ENCODE data around the gene PCGF3. TPM values are rescaled to one million over a fixed set of nuclear protein-coding genes. Genes with fewer than 3 reads are reported as not detected.

Gene PCGF3, protein sequence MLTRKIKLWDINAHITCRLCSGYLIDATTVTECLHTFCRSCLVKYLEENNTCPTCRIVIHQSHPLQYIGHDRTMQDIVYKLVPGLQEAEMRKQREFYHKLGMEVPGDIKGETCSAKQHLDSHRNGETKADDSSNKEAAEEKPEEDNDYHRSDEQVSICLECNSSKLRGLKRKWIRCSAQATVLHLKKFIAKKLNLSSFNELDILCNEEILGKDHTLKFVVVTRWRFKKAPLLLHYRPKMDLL
- 10 to 100 TPM; 25.6 to 35.8 TPM for total RNA-seq
- long read RNA-seq, donor 1, full-length matches to known transcripts = 41 of 50 reads
- long read RNA-seq, donor 1, partial matches to known transcripts = 3 of 50 reads
- long read RNA-seq, donor 1, other reads (novel, unspliced or antisense) = 6 of 50 reads
- long read RNA-seq, donor 2, full-length matches to known transcripts = 28 of 40 reads
- long read RNA-seq, donor 2, partial matches to known transcripts = 3 of 40 reads
- long read RNA-seq, donor 2, other reads (novel, unspliced or antisense) = 9 of 40 reads

- peak; percentile 99 for DNase-seq (ENCODE audit: low spot score)
- intact Hi-C loops (cut with DNase I) = no loop called here
Observed at GRCh38 chr4:705278-706082, at the start of gene PCGF3. PCGF3 (plus strand) TSS chr4:705832; CDS start chr4:733681, 27,849 bp downstream.

- intact Hi-C loops (cut with DNase I) = loop anchor here in 1 of 2 donors (5.0 kb wide), 1 partner anchor 856 kb away; no protein-coding TSS in a partner anchor
- no peak for DNase-seq (ENCODE audit: low spot score)
Observed at GRCh38 chr4:656436-657337, 48.9 kb upstream of the PCGF3 start.

DNA sequence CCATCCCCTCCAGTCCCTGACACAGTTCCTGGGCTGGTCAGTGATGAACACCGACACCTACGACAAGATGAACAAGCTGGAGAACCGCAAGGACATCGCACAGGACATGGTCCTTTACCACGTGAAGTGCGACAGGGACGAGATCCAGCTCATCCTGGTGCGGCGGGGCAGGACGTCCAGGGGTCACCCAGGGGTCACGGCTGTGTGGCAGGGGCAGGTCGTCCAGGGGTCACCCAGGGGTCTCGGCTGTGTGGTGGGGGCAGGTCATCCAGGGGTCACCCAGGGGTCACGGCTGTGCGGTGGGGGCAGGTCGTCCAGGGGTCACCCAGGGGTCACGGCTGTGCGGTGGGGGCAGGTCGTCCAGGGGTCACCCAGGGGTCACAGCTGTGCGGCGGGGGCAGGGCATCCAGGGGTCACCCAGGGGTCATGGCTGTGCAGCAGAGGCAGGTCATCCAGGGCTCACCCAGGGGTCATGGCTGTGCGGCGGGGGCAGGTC is 48.2 kb upstream of the PCGF3 start:
- no peak for DNase-seq (ENCODE audit: low spot score)
- intact Hi-C loops (cut with DNase I) = loop anchor here in 1 of 2 donors (5.0 kb wide), 1 partner anchor 855 kb away; no protein-coding TSS in a partner anchor

GRCh38 chr4:657834-658667 is 47.6 kb upstream of the PCGF3 start:
- intact Hi-C loops (cut with DNase I) = loop anchor here in 1 of 2 donors (5.0 kb wide), 1 partner anchor 854 kb away; no protein-coding TSS in a partner anchor
- peak; percentile 74 for DNase-seq (ENCODE audit: low spot score)

DNA sequence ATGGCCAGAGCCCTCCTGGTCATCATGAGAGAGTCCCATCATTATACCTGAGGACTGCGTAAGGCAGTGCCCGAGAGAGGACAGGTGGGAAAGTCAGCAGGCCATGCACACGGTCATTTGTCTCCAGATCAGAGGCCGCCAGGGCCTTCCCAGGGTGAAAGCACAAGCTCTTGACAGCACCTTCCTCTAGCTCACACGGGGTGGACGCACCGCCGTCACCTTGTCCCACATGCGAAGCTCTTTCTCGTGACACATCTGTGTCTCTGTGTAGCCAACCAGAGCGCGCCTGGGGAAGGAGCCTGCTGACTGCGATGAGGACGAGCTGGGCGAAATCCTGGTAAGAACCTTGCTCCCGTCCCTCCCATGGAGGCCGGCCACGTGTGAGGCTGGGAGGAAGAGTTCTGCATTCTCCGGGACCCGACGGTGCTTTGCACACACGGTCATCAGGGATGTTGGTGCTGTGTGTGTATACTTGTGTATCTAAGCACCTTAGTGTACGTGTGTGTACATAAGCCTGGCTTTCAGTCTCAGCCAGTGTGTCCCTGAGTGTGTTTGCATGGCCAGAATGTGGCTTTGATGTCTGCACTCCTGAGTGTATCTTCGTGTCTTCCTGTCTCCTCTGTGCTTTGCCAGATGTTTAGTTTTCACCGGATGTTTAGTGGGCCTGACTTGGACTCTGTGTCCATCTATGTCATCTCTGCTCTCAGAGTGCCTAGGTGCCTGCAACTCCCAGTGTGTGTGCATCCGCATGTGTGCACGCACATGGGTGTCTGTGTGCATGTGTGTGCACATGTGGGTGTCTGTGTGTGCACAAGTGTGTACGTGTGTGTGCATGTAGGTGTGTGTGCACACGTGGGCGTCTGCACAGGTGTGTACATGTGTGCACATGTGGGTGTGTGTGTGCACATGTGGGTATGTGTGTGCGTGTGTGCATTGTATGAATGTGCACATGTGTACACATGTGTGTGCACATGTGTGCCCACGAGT is 46.7 kb upstream of the PCGF3 start:
- intact Hi-C loops (cut with DNase I) = loop anchor here in 1 of 2 donors (5.0 kb wide), 1 partner anchor 853 kb away; no protein-coding TSS in a partner anchor
- peak; percentile 61 for DNase-seq (ENCODE audit: low spot score)

DNA sequence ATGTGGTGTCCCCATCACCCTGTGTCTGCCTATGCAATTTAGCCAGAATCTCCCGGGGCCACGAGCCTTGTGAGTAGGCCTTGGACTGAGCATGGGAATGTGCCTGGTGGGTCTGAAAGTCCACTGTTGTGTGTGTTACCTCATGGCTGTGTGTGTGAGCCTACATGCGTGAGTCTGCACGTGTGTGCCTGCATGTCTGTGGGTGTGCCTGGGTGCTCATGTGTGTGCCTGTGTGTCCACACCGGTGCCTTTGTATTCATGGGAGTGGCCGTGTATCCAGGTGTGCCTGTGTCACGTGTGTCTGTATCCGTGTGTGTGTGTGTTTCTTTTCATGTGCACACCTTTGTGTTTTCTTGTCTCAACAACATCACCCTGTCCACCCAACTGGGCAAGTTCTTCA is 45.8 kb upstream of the PCGF3 start:
- peak; percentile 38 for DNase-seq (ENCODE audit: low spot score)
- intact Hi-C loops (cut with DNase I) = loop anchor here in 1 of 2 donors (5.0 kb wide), 1 partner anchor 852 kb away; no protein-coding TSS in a partner anchor

DNA sequence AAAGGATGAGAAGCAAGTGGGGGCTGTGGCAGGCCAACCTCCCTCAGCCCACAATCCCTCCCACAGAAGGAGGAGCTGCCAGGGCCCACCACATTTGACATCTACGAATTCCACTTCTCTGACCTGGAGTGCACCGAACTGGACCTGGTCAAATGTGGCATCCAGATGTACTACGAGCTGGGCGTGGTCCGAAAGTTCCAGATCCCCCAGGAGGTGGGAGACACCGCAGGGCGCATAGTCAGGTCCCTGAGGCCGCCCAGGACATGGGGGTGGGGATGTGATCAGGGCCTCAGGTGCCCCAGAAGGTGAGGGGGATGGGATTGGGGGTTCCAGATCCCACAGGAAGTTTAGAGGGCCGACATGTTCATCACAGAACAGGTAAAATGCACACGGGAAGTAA is 45.2 kb upstream of the PCGF3 start:
- intact Hi-C loops (cut with DNase I) = no loop called here
- peak; percentile 69 for DNase-seq (ENCODE audit: low spot score)

- peak; percentile 73 for DNase-seq (ENCODE audit: low spot score)
- intact Hi-C loops (cut with DNase I) = no loop called here
Observed at GRCh38 chr4:661231-661630, 44.4 kb upstream of the PCGF3 start.

GRCh38 chr4:661881-662761 is 43.5 kb upstream of the PCGF3 start:
- intact Hi-C loops (cut with DNase I) = no loop called here
- peak; percentile 77 for DNase-seq (ENCODE audit: low spot score)

DNA sequence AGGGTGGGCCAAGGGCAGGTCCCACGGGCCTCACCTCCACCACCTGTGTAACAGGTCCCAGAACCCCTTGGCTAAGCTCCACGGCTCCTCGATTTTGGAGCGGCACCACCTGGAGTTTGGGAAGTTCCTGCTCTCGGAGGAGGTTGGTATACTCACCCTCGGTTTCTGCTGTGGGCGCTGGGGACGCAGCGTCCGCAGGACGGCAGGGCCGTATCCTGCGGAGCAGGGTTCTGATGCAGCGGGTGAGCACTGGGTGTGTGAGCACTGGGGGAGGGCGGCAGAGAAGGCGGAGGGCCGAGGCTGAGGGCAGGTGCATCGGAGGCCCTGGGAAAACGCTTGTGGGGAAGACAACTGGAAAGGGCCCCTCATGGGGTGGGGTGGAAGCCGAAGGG is 42.6 kb upstream of the PCGF3 start:
- DNase-seq (ENCODE audit: low spot score) = peak; percentile 63

GRCh38 chr4:663438-664428 is 41.9 kb upstream of the PCGF3 start:
- intact Hi-C loops (cut with DNase I) = no loop called here
- DNase-seq (ENCODE audit: low spot score) = peak; percentile 90

More for the DNA sequence above, 42.6 kb upstream of the PCGF3 start:
- intact Hi-C loops (cut with DNase I) = no loop called here

DNA sequence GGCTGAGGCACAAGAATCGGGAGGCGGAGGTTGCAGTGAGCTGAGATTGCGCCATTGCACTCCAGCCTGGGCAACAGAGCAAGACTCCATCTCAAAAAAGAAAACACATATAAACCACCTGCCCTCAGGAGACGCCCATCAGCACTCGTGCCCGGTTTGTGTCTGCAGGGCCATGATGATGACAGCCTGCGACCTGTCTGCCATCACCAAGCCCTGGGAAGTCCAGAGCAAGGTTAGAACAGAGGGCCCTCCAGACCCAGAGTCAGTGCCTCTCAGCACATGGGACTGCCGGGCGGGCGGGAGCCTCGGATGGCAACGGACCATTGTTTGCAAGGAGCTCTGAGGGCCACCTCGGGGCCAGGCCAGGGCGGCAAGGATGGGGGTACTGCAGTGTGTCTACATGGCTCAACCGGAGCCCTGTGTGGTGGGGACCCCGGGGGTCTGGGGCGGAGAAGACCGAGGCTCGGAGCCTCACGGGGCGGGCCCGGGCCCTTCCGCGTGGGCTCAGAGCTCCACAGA is 40.9 kb upstream of the PCGF3 start:
- intact Hi-C loops (cut with DNase I) = no loop called here
- peak; percentile 67 for DNase-seq (ENCODE audit: low spot score)

DNA sequence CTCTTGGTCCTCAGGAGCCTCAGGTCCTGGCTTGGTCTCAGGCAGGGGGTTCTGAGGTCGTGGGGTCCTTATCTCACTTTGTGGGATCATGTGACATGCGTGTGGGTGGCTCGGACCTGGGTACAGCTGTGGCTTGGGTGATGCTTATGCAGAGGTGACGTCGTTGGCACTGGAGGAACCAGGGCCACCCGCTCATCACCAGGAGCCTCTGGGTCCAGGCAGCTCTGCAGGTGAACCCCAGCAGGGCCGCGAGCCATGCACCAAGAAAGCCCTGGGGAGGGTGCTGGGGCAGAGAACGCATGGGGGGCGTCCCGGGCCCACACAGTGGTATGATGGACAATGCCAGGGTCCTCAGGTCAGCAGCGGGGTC is 40.3 kb upstream of the PCGF3 start:
- intact Hi-C loops (cut with DNase I) = no loop called here
- peak; percentile 41 for DNase-seq (ENCODE audit: low spot score)

GRCh38 chr4:665751-666435 is 39.7 kb upstream of the PCGF3 start:
- intact Hi-C loops (cut with DNase I) = no loop called here
- no peak for DNase-seq (ENCODE audit: low spot score)
